ENCODE results near the gene PUS7.

- TF ChIP-seq, protein P1, sequence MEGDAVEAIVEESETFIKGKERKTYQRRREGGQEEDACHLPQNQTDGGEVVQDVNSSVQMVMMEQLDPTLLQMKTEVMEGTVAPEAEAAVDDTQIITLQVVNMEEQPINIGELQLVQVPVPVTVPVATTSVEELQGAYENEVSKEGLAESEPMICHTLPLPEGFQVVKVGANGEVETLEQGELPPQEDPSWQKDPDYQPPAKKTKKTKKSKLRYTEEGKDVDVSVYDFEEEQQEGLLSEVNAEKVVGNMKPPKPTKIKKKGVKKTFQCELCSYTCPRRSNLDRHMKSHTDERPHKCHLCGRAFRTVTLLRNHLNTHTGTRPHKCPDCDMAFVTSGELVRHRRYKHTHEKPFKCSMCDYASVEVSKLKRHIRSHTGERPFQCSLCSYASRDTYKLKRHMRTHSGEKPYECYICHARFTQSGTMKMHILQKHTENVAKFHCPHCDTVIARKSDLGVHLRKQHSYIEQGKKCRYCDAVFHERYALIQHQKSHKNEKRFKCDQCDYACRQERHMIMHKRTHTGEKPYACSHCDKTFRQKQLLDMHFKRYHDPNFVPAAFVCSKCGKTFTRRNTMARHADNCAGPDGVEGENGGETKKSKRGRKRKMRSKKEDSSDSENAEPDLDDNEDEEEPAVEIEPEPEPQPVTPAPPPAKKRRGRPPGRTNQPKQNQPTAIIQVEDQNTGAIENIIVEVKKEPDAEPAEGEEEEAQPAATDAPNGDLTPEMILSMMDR (IDR thresholded peaks at IDR 0.05; ENCODE audit: insufficient read depth, low read length, poor library complexity, severe bottlenecking): no peak
- TF ChIP-seq EZH2phosphoT487 (conservative IDR thresholded peaks at IDR 0.05; ENCODE audit: low read length): no peak
These were observed at the start of gene PUS7 for GRCh38 chr7:105521717-105522463.

Data from SU-DHL-6 (cell line).